Subcutaneous adipose tissue (tissue), 4 donors: ENCODE data around the gene GDPGP1. TPM values are rescaled to one million over a fixed set of nuclear protein-coding genes. Genes with fewer than 3 reads are reported as not detected.

ENCODE experiments used
- small RNA-seq: library from RNA; depleted of rRNA; stranded (forward); fragments of <200 nt; gene quantifications from one replicate; pipeline ENCODE3, GENCODE V24; 2016
- total RNA-seq, 4 donors: library from RNA; depleted of rRNA; stranded (reverse); fragments of >200 nt; gene quantifications; one replicate each; pipeline ENCODE4 v1.1.0, GENCODE V29; 2016
- TF ChIP-seq, protein P1 (sequence below): fragments of 450-650 bp; IDR thresholded peaks from one replicate; pipeline ENCODE4 v1.5.1; 2016; ENCODE audit warnings: low read depth, mild to moderate bottlenecking, control low read depth, antibody characterized with exemption, moderate library complexity

Gene GDPGP1
- total RNA-seq, 4 donors from 2014 or later: 2.6 to 5.9 (median 3.6) TPM

DNA sequence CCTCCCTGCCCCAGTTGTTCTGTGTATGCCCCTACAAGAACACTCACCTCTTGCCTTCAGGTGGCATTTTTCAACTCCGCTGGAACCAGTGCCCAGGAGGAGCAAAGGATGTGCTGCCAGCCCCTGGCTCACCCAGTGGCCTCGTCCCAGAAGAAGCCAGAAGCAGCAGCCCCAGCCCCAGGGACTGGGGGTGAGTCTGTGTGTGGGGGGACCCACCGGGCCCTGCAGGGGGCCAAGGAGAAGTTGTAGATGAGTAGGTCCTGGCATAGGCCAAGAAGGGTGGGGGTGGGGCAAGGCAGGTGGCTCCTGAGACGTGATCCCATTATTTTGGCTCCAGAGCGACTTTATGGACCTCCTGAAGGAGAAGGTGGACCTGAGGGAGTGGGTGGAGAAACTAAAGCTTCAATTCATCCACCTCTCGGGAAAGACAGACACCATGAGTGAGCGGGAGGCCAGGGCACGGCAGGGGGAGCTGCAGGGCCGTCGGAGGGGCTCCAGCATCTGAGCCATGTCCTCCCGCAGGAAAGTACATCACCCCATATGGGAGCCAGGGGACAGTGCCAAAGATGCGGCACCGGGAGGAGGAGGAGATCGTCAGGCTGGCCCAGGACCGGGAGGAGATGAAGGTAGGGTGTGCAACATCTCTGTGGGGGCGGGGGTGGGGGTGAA is 60.7 kb downstream of the GDPGP1 start:
- TF ChIP-seq, protein P1, sequence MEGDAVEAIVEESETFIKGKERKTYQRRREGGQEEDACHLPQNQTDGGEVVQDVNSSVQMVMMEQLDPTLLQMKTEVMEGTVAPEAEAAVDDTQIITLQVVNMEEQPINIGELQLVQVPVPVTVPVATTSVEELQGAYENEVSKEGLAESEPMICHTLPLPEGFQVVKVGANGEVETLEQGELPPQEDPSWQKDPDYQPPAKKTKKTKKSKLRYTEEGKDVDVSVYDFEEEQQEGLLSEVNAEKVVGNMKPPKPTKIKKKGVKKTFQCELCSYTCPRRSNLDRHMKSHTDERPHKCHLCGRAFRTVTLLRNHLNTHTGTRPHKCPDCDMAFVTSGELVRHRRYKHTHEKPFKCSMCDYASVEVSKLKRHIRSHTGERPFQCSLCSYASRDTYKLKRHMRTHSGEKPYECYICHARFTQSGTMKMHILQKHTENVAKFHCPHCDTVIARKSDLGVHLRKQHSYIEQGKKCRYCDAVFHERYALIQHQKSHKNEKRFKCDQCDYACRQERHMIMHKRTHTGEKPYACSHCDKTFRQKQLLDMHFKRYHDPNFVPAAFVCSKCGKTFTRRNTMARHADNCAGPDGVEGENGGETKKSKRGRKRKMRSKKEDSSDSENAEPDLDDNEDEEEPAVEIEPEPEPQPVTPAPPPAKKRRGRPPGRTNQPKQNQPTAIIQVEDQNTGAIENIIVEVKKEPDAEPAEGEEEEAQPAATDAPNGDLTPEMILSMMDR: no peak

GRCh38 chr15:90295270-90295648 is 61.2 kb downstream of the GDPGP1 start:
- TF ChIP-seq, protein P1: no peak

Small RNA genes within 50 kb of the gene (small RNA-seq; reads per million reads assigned to genes)
- gene AC091167.3 (not detected), gene RN7SL736P (not detected)

Other genes starting within 250 kb of the GDPGP1 start
- gene ZNF710, start 232.9 kb upstream of the GDPGP1 start, total RNA-seq: 1 to 10 TPM; 5.4 to 8.3 (median 6.1) TPM
- gene IDH2, start 131.7 kb upstream of the GDPGP1 start, total RNA-seq: 10 to 100 TPM; 17.6 to 69.9 (median 26.8) TPM
- gene SEMA4B, start 32.9 kb upstream of the GDPGP1 start, total RNA-seq: 10 to 100 TPM in 3 of 4 donors, 1 to 10 TPM in 1; 4.4 to 13.4 (median 12.5) TPM
- gene CIB1, start 268 bp upstream of the GDPGP1 start, total RNA-seq: 10 to 100 TPM; 24.2 to 52.6 (median 38.7) TPM
- under 1 TPM in 2 of 4 donors, not detected in 2; 0.22 to 0.51 TPM for gene TTLL13, start 15.3 kb downstream of the GDPGP1 start, total RNA-seq
- 10 to 100 TPM; 47.9 to 85.1 (median 70.7) TPM for gene NGRN, start 31.5 kb downstream of the GDPGP1 start, total RNA-seq
- gene ZNF774, start 118.1 kb downstream of the GDPGP1 start, total RNA-seq: 1 to 10 TPM in 1 of 4 donors, under 1 TPM in 2, not detected in 1; 0.22 to 2.5 (median 0.33) TPM
- 100 to 1,000 TPM; 279 to 493 (median 310) TPM for gene IQGAP1, start 154.0 kb downstream of the GDPGP1 start, total RNA-seq